Ishikawa (cell line): ENCODE results near the gene CD247.

Experiments used
- CEBPB ChIP-seq: IDR thresholded peaks from 2 replicates; pipeline ENCODE4 v1.6.1; 2012
- CREB1 ChIP-seq: IDR thresholded peaks from 2 replicates; pipeline ENCODE4 v1.6.1; 2012; ENCODE audit warnings: low read depth
- EGR1 ChIP-seq: IDR thresholded peaks from 2 replicates; pipeline ENCODE4 v1.6.1; 2012
- EP300 ChIP-seq: IDR thresholded peaks from 2 replicates; pipeline ENCODE4 v1.6.1; 2012; ENCODE audit warnings: borderline replicate concordance
- FOXM1 ChIP-seq: IDR thresholded peaks from 2 replicates; pipeline ENCODE4 v1.6.1; 2012; ENCODE audit warnings: low read depth, borderline replicate concordance
- MAX ChIP-seq: IDR thresholded peaks from 2 replicates; pipeline ENCODE4 v1.6.1; 2012
- NFIC ChIP-seq: IDR thresholded peaks from 2 replicates; pipeline ENCODE4 v1.6.1; 2012
- RAD21 ChIP-seq: IDR thresholded peaks from 2 replicates; pipeline ENCODE4 v1.6.1; 2012; ENCODE audit warnings: low read depth
- REST ChIP-seq: IDR thresholded peaks from 2 replicates; pipeline ENCODE4 v1.6.1; 2012; ENCODE audit warnings: low read depth, mild to moderate bottlenecking
- TAF1 ChIP-seq: IDR thresholded peaks from 2 replicates; pipeline ENCODE4 v1.6.1; 2012; ENCODE audit warnings: low read depth, mild to moderate bottlenecking
- TCF12 ChIP-seq: IDR thresholded peaks from 2 replicates; pipeline ENCODE4 v1.6.1; 2012; ENCODE audit warnings: low read depth
- TEAD4 ChIP-seq: IDR thresholded peaks from 2 replicates; pipeline ENCODE4 v1.6.1; 2012
- USF1 ChIP-seq: IDR thresholded peaks from 2 replicates; pipeline ENCODE4 v1.6.1; 2012
- YY1 ChIP-seq: IDR thresholded peaks from 2 replicates; pipeline ENCODE4 v1.6.1; 2012; ENCODE audit warnings: low read depth
- ZBTB7A ChIP-seq: IDR thresholded peaks from 2 replicates; pipeline ENCODE4 v1.6.1; 2012; ENCODE audit warnings: low read depth

CD247 gene

GRCh38 chr1:167518331-167518700 lies at the start of gene CD247:
TSS of gene CD247 (minus strand) at chr1:167518529. CDS start at chr1:167518465, 64 bp downstream.
- TF ChIP-seq REST (no peak), NFIC (no peak), TCF12 (no peak), TAF1 (no peak), EGR1 (no peak), CEBPB (no peak), USF1 (no peak), MAX (no peak), EP300 (no peak), RAD21 (no peak), FOXM1 (no peak), TEAD4 (no peak), ZBTB7A (no peak), YY1 (no peak), CREB1 (no peak)

- no peak for TF ChIP-seq EP300
- TF ChIP-seq CREB1 = no peak
Observed at GRCh38 chr1:167567663-167568062, 49.3 kb upstream of the CD247 start.

- TF ChIP-seq TAF1 (no peak), RAD21 (no peak), CREB1 (no peak), ZBTB7A (no peak), EGR1 (no peak), TCF12 (no peak)
Observed at GRCh38 chr1:167566766-167567165, 48.4 kb upstream of the CD247 start.

GRCh38 chr1:167565922-167566321 lies 47.6 kb upstream of the CD247 start:
- no peak for TF ChIP-seq RAD21
- no peak for TF ChIP-seq TAF1
- TF ChIP-seq MAX = no peak
- no peak for TF ChIP-seq EGR1
- TF ChIP-seq USF1 = no peak
- TF ChIP-seq FOXM1 = no peak
- TF ChIP-seq CEBPB = no peak
- TF ChIP-seq ZBTB7A = no peak
- TF ChIP-seq REST = no peak
- no peak for TF ChIP-seq EP300
- no peak for TF ChIP-seq CREB1
- TF ChIP-seq TEAD4 = no peak
- no peak for TF ChIP-seq YY1
- TF ChIP-seq NFIC = no peak
- no peak for TF ChIP-seq TCF12

GRCh38 chr1:167564612-167565270 lies 46.4 kb upstream of the CD247 start:
- TF ChIP-seq YY1 (no peak), RAD21 (no peak), TCF12 (no peak), CREB1 (no peak), EGR1 (no peak), USF1 (no peak), EP300 (no peak), TAF1 (no peak), REST (no peak), MAX (no peak), ZBTB7A (no peak), NFIC (no peak), FOXM1 (no peak), TEAD4 (no peak), CEBPB (no peak)
